ENCODE results near the gene ATRN. TPM values are rescaled to one million over a fixed set of nuclear protein-coding genes. Genes with fewer than 3 reads are reported as not detected.

Gene ATRN
- total and polyA plus RNA-seq, 2 of the 8 experiments (the other 6 are each of a cell fraction or from before 2014, with no cell fraction given) = 12.0 to 17.4 TPM

DNA sequence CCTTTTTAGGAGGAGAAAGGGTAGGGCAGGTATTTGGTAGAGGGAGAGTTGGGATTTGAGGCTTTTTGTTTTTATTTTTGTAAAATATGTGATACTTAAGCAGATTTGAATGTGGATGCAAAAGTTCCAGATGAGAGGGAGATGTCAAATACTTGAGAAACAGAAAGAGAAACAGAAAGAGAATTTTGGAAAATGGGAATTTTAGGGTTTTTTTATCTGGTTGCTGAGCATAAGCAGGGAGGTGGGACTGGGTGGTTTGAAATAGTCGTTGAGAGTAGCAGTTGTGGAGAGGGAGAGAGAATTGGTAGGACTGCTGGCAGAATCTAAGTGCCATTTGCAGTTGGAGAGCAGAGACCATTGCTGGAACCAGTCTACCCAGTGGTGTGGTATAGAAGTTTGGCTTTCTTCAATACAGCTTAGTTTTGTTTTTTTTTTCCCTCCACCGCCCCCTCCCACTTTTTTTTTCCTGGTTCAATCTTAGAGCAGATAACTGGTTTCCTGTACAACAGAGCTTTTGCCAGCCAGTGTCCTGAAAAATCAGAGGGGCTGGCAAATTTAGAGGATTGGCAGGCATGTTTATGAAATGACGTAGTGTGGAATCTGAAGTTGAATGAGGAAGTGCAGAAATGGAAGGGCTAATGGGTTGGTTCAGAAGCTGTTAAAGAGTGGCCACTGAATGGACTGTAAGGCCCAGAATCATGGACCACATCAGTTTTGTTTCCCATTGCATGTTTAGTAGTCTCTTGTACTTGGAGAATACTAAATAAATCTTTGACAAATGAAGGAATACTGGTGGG lies 68.7 kb downstream of the ATRN start:
- no peak overlapping the region for H3K9ac ChIP-seq (replicated peaks in 1 of 4; ENCODE audit: extremely low read depth in 1 of 4, low read depth in 3 of 4, low read length in 3 of 4)
- H2AFZ ChIP-seq (ENCODE audit: low read length) = no peak overlapping the region
- H3K27me3 ChIP-seq (replicated peaks in 1 of 4; ENCODE audit: control insufficient read depth in 3 of 4, extremely low read depth in 1 of 4, insufficient read depth in 3 of 4, low read length in 3 of 4) = no peaks in the 10 kb centered on the region
- H3K9me3 ChIP-seq (ENCODE audit: insufficient read depth in 2 of 2, low read depth in 1 of 2, low read length in 1 of 2) = no peaks in the 10 kb centered on the region
- no peak overlapping the region for H3K18ac ChIP-seq (ENCODE audit: extremely low read depth, low read length)
- no peak overlapping the region for H3K14ac ChIP-seq (ENCODE audit: insufficient read length)
- POLR2A ChIA-PET (ENCODE audit: partially characterized antibody) = no interaction called here
- H2BK15ac ChIP-seq (ENCODE audit: low read length) = no peak overlapping the region
- H3K79me2 ChIP-seq (ENCODE audit: control insufficient read depth in 1 of 2, insufficient read depth in 2 of 2, low read length in 2 of 2) = no peaks in the 10 kb centered on the region
- no peak overlapping the region for H3K23ac ChIP-seq (ENCODE audit: insufficient read length)
- H4K91ac ChIP-seq (replicated peaks; ENCODE audit: insufficient read length, low read length) = no peak overlapping the region
- no peak overlapping the region for H3K4me2 ChIP-seq (ENCODE audit: insufficient read depth in 1 of 2, low read depth in 2 of 2, low read length in 2 of 2)
- H4K5ac ChIP-seq (ENCODE audit: insufficient read length, low read depth, low read length) = no peak overlapping the region
- H2AK5ac ChIP-seq (ENCODE audit: low read depth, low read length) = no peak overlapping the region
- no peaks in the 10 kb centered on the region for H4K20me1 ChIP-seq (replicated peaks in 1 of 2; ENCODE audit: control insufficient read depth in 1 of 2, insufficient read depth in 2 of 2, low read length in 2 of 2)
- WGBS, 2 experiments (ENCODE audit: extremely low coverage in 1 of 2, insufficient coverage in 1 of 2, insufficient read length in 1 of 2, insufficient replicate concordance in 2 of 2, low coverage in 1 of 2, low lambda C conversion rate in 2 of 2, missing lambda C conversion rate in 1 of 2) = 77 to 100% methylated on average over 1 to 3 of the region's 3 CpGs
- no peaks in the 10 kb centered on the region for H3K23me2 ChIP-seq (ENCODE audit: low read depth, low read length)
- H4K8ac ChIP-seq (ENCODE audit: extremely low read depth, insufficient read depth, low read length) = no peak overlapping the region
- no peak overlapping the region for H2BK20ac ChIP-seq (ENCODE audit: low read length)
- H2BK5ac ChIP-seq (ENCODE audit: low read depth, low read length) = no peak overlapping the region
- FAIRE-seq = no peak
- no peaks in the 10 kb centered on the region for H3K79me1 ChIP-seq (ENCODE audit: low read depth, low read length)
- no peak overlapping the region for H3K27ac ChIP-seq (ENCODE audit: low read depth, low read length)
- H3K36me3 ChIP-seq (ENCODE audit: control insufficient read depth in 2 of 4, insufficient read depth in 4 of 4, low read length in 3 of 4) = no peaks in the 10 kb centered on the region
- no peak overlapping the region for H2BK12ac ChIP-seq (ENCODE audit: low read depth, low read length)
- no peaks in the 10 kb centered on the region for H3K4me1 ChIP-seq (replicated peaks in 1 of 4; ENCODE audit: control insufficient read depth in 3 of 4, insufficient read depth in 4 of 4, low read length in 3 of 4)
- H3K4me3 ChIP-seq (ENCODE audit: extremely low read depth in 1 of 4, insufficient read depth in 2 of 4, low read depth in 3 of 4, low read length in 4 of 4) = no peak overlapping the region
- no peak for DNase-seq (ENCODE audit: low read depth in 1 of 2, low spot score in 2 of 2)
- no peak overlapping the region for H3K56ac ChIP-seq (replicated peaks; ENCODE audit: insufficient read length, low read depth, low read length)
- CTCF ChIA-PET (ENCODE audit: partially characterized antibody) = interaction anchor here (0.7 to 0.9 kb wide), 2 partner anchors 23 to 322 kb away, joined by 3 read pairs; no protein-coding TSS in a partner anchor
- TF ChIP-seq SP1 (IDR thresholded peaks at IDR 0.05; ENCODE audit: low read depth, low read length) (no peak), BACH1 (IDR thresholded peaks at IDR 0.05; ENCODE audit: low read length) (no peak), HDAC6 (IDR thresholded peaks at IDR 0.05; ENCODE audit: low read depth, low read length) (no peak), EP300 (IDR thresholded peaks at IDR 0.05; ENCODE audit: borderline replicate concordance in 1 of 2, low read depth in 2 of 2, low read length in 2 of 2) (no peak), ATF2 (IDR thresholded peaks at IDR 0.05; ENCODE audit: low read length) (no peak), CHD1 (IDR thresholded peaks at IDR 0.05; ENCODE audit: low read depth, low read length) (no peak), SIX5 (IDR thresholded peaks at IDR 0.05; ENCODE audit: low read depth, low read length) (no peak)
- H3K4ac ChIP-seq (replicated peaks; ENCODE audit: insufficient read length, low read depth, low read length) = no peak overlapping the region
- no peak overlapping the region for H2BK120ac ChIP-seq (replicated peaks; ENCODE audit: low read depth, low read length)

All from H1 (cell line).